MG63 (cell line): ENCODE data around the gene C16orf86. TPM values are rescaled to one million over a fixed set of nuclear protein-coding genes. Genes with fewer than 3 reads are reported as not detected.

Source experiments
- DNase-seq: peaks from one replicate; pipeline ENCODE4 v3.0.0-alpha.2; 2020
- H3K27me3 ChIP-seq: fragments of 250-450 bp; sonication (Bioruptor Pico); 2 replicates; pipeline ENCODE4 v1.5.1; 2020; ENCODE audit warnings: mild to moderate bottlenecking, moderate library complexity
- H3K36me3 ChIP-seq: fragments of 250-450 bp; sonication (Bioruptor Pico); 2 replicates; pipeline ENCODE4 v1.5.1; 2020; ENCODE audit warnings: mild to moderate bottlenecking, moderate library complexity
- H3K4me3 ChIP-seq: fragments of 250-450 bp; sonication (Bioruptor Pico); 2 replicates; pipeline ENCODE4 v1.5.1; 2020; ENCODE audit warnings: mild to moderate bottlenecking, moderate library complexity
- H3K9me3 ChIP-seq: fragments of 250-450 bp; sonication (Bioruptor Pico); 2 replicates; pipeline ENCODE4 v1.5.1; 2020; ENCODE audit warnings: mild to moderate bottlenecking, moderate library complexity
- total RNA-seq: library from RNA; depleted of rRNA; stranded (reverse); fragments of >200 nt; shearing (Covaris generic); gene quantifications from 2 replicates; pipeline ENCODE4 v1.2.3, GENCODE V29; 2014; ENCODE audit warnings: low replicate concordance

The C16orf86 gene
- total RNA-seq, 1 experiment from 2014 or later: not detected

DNA sequence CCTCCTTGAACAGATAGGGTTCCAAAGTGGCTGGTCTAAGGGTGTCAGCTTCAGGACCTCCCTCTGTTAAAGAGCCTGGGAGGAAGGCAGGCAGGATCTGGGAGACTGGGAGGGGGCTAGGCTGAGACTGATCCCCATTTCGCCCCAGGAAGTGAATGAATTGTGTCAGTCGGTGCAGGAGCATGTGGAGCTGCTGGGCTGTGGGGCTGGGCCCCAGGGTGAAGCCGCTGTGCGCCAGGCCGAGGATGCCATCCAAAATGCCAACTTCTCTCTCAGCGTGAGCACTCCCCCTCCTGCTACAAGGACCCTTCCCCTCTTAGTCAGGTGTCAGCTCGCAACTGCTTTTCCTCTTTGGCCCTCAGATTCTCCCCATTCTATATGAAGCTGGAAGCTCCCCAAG, 15.6 kb upstream of the C16orf86 start:
- Histone ChIP-seq H3K4me3 (no peak overlapping the region), H3K27me3 (no peaks in the 10 kb centered on the region), H3K36me3 (no peaks in the 10 kb centered on the region), H3K9me3 (no peaks in the 10 kb centered on the region)
- DNase-seq: no peak

DNA sequence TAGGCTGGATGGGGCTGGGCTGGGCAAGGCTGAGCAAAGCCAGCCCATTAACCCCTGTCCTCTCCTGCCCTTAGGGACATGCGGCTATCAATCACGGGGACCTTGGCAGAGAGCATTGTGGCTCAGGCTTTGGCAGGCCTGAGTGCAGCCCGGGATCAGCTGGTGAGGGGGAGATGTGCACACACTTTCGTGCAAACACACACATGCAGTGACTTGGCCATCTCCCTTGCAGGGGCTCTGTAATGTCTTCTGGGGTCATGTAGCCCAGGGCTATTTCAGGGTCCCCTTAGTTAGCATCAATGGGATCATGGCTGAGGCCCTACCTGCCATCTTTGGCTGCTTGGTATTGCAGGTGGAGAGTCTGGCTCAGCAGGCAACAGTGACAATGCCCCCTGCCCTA, 14.8 kb upstream of the C16orf86 start:
- H3K4me3 ChIP-seq: no peak overlapping the region
- no peak for DNase-seq
- H3K27me3 ChIP-seq: no peaks in the 10 kb centered on the region
- H3K36me3 ChIP-seq: no peaks in the 10 kb centered on the region
- H3K9me3 ChIP-seq: no peaks in the 10 kb centered on the region

DNA sequence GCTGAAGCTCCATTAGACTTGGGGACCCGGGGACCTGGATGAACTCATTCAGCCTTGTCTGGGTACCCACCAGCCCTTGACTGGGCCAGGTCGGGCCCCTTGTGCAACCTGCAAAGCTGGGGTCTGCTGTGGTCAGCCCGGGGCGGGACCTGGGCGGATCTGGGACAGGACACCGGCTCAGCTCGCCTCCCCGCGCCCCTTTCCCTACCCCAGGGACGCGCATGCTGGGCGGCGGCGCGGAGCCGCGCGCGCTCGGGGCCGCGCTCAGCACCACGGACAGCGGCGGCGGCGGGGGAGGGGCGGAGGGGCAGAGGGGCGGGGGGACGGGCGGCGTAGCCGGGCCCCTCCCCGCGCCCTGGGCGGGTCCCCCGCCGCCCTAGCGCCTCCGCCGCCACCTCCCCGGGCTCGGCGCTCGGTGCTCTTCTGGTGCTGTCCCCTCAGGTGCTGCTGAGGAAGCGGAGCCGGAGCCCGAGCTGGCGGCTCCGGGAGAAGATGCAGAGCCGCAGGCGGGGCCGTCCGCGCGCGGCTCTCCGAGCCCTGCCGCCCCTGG, 14.0 kb upstream of the C16orf86 start:
- DNase-seq: no peak
- Histone ChIP-seq H3K4me3 (no peak overlapping the region), H3K27me3 (no peaks in the 10 kb centered on the region), H3K9me3 (no peaks in the 10 kb centered on the region), H3K36me3 (no peaks in the 10 kb centered on the region)

DNA sequence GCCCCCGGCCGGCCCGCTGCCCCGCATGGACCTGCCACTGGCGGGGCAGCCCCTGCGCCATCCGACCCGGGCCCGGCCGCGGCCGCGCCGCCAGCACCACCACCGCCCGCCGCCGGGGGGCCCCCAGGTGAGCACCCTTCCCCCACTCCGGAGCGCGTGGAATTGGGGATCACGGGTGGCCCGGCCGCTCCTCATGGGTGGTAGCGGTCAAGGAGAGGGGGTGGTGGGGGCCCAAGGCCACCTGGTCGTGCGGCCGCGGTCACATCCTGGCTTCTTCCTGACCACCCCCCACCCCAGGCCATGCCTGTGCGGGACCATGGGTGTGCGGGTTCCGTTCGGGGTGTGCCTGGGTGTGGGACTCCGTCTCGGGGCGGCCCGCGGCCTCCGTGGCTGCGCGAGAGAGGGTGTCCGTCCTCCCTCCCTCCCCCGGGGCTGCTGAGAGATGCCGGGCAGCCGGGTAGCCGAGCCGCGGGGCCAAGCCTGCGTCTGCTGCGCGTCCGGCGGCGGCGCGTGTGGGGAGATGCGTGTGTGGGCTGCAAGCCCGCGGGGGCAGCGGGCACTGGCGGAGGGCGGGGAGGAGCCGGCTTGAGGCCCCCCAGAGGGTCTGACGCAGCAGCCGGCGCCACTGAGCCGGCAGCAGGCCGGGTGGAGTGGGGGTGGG, 13.4 kb upstream of the C16orf86 start:
- Histone ChIP-seq H3K36me3 (no peaks in the 10 kb centered on the region), H3K4me3 (0 out of 2 replicates have a peak overlapping the region, but pooled peaks have one; percentile 11), H3K27me3 (no peaks in the 10 kb centered on the region), H3K9me3 (no peaks in the 10 kb centered on the region)
- no peak for DNase-seq

DNA sequence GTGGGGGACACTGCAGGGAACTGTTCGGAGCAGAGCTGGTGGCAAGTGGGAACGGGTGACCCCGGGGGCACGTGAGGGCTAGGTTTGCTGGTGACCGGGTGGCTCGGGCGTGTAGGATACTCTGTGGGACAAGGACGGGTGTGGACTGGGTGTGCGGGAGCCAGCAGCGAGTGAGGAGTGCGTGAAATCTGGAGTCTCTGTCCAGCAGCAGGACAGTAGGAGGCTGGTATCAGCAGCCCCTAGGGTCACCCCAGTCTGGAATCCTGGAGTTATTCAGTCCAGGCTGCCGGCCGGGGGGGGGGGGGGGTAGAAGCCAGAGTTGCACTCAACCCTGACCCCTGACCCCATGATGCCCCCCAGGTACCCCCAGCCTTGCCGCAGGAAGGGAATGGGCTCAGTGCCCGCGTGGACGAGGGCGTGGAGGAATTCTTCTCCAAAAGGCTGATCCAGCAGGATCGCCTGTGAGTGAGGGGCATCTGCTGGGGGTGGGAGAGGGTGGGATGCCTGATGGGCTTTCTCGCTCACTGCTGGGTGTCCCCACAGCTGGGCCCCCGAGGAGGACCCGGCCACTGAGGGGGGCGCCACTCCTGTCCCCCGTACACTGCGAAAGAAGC, 12.7 kb upstream of the C16orf86 start:
- no peak for DNase-seq
- H3K27me3 ChIP-seq: no peaks in the 10 kb centered on the region
- H3K4me3 ChIP-seq: no peak overlapping the region
- H3K36me3 ChIP-seq: no peaks in the 10 kb centered on the region
- H3K9me3 ChIP-seq: no peaks in the 10 kb centered on the region

DNA sequence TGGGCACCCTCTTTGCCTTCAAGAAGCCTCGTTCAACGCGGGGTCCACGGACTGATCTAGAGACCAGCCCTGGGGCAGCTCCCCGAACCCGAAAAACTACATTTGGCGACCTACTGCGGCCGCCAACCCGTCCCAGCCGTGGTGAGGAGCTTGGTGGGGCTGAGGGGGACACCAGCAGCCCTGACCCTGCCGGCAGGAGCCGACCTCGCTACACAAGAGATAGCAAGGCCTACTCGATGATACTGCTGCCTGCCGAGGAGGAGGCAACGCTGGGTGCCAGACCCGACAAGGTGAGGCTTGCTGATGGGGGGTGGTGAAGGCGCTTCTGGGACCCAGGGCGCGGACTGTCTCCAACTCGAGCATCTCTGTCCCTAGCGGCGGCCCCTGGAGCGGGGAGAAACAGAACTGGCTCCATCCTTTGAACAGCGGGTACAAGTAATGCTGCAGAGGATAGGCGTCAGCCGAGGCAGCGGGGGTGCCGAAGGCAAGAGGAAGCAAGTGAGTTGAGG, 12.2 kb upstream of the C16orf86 start:
- Histone ChIP-seq H3K36me3 (no peaks in the 10 kb centered on the region), H3K9me3 (no peaks in the 10 kb centered on the region), H3K4me3 (no peak overlapping the region), H3K27me3 (no peaks in the 10 kb centered on the region)
- DNase-seq: no peak

DNA sequence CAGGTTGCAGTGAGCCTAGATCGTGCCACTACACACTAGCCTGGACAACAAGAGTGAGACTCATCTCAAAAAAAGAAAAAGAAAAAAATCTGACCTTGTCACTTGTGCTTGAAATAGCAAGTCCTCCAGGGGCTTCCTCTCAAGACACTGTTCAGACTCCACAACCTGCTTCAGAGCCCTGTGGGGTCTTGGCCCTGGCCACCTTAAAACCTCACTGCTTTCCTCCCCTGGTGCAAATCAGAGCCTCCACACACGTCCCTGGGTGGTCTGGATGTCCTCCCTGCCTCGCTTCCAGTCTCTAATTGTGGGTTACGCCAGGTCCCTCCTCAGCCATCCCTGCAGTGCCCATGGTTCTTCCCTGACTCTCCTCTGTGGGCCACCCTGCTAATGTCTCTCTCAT, 11.3 kb upstream of the C16orf86 start:
- H3K4me3 ChIP-seq: no peak overlapping the region
- H3K9me3 ChIP-seq: no peaks in the 10 kb centered on the region
- no peaks in the 10 kb centered on the region for H3K36me3 ChIP-seq
- H3K27me3 ChIP-seq: no peaks in the 10 kb centered on the region
- DNase-seq: no peak

DNA sequence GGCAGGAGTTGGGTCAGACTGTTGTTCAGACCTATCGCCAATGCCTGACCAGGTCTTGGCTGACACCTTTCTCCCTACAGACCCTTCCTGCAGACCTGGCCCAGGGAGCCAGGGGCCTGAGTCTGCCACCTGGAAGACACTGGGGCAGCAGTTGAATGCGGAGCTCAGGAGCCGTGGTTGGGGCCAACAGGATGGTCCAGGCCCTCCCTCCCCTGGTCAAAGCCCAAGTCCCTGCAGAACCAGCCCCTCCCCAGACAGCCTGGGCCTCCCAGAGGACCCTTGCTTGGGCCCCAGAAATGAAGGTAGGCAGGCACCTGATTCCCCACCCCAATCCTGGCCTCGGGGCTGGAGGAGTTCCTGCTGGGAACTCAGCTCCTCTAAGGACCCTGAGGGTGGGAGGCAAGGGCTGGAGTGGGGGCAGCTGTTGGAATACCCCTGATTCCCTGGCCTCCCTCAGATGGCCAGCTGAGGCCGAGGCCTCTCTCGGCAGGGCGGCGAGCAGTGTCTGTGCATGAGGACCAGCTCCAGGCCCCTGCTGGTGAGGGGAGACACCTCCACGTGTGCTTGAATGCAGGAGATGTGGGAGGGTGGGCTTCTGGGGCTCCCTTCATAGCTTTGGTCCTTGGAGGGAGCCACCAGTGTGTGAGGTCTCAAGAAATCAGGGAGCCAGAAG, 10.1 kb upstream of the C16orf86 start:
- H3K4me3 ChIP-seq: no peak overlapping the region
- no peak for DNase-seq
- no peaks in the 10 kb centered on the region for H3K36me3 ChIP-seq
- no peaks in the 10 kb centered on the region for H3K9me3 ChIP-seq
- no peaks in the 10 kb centered on the region for H3K27me3 ChIP-seq

DNA sequence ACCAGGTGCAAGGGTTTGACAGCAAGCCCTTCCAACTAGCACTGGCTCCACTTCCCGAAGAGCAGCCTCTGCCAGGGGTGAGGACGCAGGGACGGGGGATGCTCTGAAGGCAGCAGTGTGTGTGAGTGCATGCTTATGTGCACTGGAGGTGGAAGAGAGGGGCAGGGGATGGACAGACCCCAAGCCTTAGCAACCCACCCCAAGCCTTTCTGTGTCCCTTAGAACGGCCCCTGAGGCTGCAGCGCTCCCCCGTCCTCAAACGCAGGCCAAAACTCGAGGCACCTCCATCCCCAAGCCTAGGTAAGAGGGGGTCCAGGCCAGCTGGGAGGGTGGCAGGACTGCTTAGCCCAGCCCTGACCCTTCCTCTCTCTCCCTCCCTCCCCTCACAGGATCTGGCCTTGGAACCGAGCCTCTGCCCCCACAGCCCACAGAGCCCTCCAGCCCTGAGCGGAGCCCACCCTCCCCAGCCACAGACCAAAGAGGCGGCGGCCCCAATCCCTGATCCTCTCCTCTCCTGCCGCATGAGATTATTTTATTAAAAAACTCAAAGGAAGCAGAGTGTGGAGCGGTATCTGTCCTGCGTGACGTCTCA, 9.5 kb upstream of the C16orf86 start:
- no peak for DNase-seq
- no peaks in the 10 kb centered on the region for H3K27me3 ChIP-seq
- H3K36me3 ChIP-seq: no peaks in the 10 kb centered on the region
- no peaks in the 10 kb centered on the region for H3K9me3 ChIP-seq
- no peak overlapping the region for H3K4me3 ChIP-seq

DNA sequence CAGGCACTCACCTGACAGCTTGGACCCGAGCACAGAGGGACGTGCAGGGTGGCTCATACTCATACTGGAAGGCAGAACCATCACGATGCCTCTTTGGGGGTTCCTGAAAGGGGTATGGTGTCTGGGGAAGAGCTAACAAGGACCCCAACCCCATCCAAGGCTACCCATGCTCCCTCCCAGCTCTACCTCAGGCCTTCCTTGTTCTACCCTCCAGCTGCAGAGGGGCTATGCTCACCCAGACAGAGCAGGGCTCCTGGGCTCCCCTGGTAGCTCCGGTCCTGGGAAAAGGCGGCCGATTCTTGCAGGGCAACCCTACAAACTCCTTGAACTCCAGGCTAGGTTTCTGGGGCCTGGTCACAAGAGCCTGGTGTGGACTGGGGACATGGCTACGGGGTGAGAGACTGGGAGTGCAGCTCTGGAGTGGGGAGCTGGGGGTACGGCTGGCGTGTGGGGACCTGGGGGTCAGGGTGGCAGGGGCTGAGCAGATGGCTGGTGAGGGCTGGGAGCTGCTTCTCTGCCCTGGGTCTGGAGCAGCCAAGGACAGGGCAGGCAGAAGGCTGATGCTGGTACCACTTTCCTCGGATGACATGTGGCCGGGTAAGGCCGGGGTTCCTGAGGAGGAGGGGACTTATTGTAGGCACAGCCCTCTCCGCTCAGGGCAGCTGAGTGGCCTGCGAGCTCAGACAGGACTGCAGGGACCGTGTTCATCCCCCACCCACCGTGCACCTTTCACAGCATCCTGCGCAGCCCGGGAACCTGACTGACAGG, 8.7 kb upstream of the C16orf86 start:
- no peaks in the 10 kb centered on the region for H3K27me3 ChIP-seq
- H3K36me3 ChIP-seq: no peaks in the 10 kb centered on the region
- no peak for DNase-seq
- H3K9me3 ChIP-seq: no peaks in the 10 kb centered on the region
- H3K4me3 ChIP-seq: no peak overlapping the region

DNA sequence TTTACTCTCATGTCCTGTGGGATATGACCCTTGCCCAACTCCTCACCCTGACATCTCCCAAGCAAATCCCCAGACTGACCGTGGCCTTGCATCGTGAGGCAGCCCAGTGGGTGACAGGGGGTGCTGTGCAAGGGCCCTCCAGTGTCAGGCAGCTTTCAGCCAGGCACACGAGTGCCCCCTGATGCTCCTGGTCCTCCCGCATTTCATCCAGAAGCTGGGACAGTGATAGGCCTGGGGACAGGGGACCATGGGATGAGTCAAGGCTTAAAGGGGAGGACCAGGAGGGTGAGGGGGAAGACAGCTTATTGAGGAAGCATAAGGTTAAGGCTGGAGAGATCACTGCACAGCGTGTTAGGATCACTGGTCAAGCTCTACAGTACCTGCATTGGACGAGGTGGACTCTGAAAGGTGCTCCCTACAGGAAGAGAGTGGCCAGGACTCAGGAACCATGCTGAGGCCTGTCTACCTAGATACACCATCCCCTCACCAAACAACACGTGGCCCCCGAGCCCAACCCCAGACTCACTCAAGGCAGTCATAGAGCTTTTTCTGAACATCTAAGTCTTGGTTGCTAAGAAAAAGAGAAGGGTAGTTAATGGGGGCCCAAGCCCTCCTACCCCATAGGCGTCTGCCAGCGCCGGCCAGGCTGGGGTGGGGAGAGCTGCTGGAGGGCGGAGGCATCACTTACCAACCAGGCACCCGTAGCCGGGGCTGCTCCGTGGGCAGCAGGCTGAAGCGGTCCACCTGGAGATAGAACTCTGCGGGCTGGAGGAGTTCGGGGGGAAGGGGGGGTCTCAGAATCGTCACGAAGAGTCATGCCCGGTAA, 7.6 kb upstream of the C16orf86 start:
- Histone ChIP-seq H3K27me3 (no peaks in the 10 kb centered on the region), H3K9me3 (no peaks in the 10 kb centered on the region), H3K36me3 (no peaks in the 10 kb centered on the region), H3K4me3 (peak overlapping the region; percentile 78)
- DNase-seq: no peak

DNA sequence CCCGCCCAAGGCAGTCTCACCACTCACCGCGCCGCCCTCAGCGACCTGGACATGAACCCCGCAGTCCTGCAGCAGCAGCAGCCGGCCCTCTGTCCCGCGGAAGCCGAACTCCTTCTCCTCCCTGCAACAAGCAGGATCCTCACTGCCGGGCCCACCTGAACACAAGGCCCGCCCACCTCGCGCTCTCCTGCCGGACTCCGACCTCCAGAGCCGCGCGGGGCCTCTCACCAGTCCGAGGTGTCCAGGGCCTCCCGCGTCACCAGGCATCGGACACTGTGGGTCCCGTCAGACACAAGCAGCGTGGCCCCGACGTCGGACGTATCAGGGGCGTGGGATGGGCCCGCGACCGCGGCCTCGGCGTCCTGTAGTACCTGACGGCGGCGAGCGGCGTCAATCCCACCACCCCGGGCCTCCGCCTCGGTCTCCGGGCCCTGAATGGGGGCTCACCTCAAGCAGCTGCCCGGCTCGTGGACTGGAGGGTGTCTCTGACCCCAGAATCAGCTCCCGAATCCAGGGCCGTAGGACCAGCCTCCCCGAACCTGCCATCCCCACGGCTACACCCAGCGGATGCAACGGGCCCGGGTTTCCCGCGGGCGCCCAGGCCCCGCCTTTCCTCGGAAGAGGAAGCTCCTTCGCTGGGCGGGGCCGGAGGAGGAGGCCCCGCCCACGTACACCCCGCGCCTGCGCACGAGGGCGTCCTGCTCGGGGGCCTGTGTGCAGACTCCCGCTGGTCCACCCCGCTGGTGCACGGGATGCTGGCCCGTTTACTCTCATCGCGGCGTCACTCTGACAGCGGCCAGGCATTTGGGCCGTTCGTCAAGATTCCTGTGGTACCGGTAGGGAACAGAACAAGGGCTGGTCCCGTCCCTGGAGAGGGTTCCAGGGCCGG, 6.7 kb upstream of the C16orf86 start, which contains the start of gene ACD:
Gene ACD, minus strand, starts transcription at position 586 of the 889 bp plus-strand sequence. Its CDS starts 40 bp downstream, at position 546.
- H3K4me3 ChIP-seq: peak within 1 kb of the TSS; percentile 78
- no peaks in the 10 kb centered on the region for H3K36me3 ChIP-seq
- DNase-seq: peak; percentile 81
- H3K9me3 ChIP-seq: no peaks in the 10 kb centered on the region
- no peaks in the 10 kb centered on the region for H3K27me3 ChIP-seq

DNA sequence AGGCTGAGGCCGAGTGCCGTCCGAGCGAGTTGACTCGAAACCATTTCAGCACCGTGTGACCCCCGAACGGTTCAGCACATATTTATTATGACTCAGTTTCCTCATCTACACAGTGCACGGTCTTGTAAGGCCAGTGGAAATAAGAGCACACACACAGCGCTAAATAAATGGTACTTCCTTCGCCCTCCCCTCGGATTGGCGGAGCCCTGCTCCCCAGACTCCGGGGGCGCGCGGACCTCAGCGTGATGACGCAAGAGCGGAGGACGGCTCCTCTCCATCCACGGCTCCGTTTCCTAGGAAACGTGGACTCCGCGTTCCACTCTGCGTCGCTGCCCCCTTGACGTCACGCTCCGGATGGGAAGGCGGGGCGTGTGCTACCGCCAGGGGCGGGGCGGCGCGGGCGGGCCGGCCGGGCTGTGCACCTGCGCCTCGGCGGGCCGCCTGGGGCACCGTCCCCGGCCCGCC, 6.0 kb upstream of the C16orf86 start, which contains the start of gene PARD6A:
Gene PARD6A, plus strand, starts transcription at position 397 of the 465 bp plus-strand sequence. CDS start 79 bp downstream, outside the sequence.
- Histone ChIP-seq H3K9me3 (no peaks in the 10 kb centered on the region), H3K36me3 (no peaks in the 10 kb centered on the region), H3K27me3 (no peaks in the 10 kb centered on the region), H3K4me3 (peak within 1 kb of the TSS; percentile 78)
- DNase-seq: peak; percentile 78

DNA sequence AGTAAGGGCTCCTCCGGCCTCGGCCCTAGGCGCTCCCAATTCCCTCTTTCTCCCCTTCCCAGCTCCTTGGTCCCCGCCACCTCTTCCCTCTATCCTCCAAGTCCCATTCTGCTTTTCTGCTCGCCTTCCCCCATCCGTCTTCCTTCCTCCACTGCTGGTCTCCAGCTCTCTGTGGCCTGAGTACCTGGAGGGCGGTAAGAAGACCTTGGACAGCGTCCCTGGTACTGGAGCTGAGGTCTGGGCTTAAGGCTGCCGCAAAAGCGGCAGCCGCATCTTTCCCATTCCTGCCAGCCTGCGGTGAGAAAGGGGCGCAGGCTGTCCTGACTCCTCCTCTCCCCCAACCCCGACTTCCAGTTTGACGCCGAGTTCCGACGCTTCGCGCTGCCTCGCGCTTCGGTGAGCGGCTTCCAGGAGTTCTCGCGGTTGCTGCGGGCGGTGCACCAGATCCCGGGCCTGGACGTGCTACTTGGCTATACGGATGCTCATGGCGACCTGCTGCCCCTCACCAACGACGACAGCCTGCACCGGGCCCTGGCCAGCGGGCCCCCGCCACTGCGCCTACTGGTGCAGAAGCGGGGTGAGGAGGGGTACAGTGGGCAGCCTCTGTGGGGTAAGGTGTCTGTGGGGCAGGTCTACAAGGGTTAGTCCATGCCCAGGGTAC, 5.4 kb upstream of the C16orf86 start:
- Histone ChIP-seq H3K9me3 (no peaks in the 10 kb centered on the region), H3K4me3 (no peak overlapping the region), H3K36me3 (no peaks in the 10 kb centered on the region), H3K27me3 (no peaks in the 10 kb centered on the region)
- no peak for DNase-seq
